ENCODE data around the gene ANKH.

- TF ChIP-seq CTCF (IDR thresholded peaks at IDR 0.05) (no peak), POLR2A (IDR thresholded peaks at IDR 0.05) (no peak)
These were observed 121.9 kb downstream of the ANKH start for GRCh38 chr5:14749579-14750101.
